ENCODE measurements around the gene YES1. TPM values are rescaled to one million over a fixed set of nuclear protein-coding genes. Genes with fewer than 3 reads are reported as not detected.
"Not testable (repeated sequence)": the region's sequence is repeated elsewhere in the genome, so short reads cannot be mapped to it uniquely, and the experiment has no call there.

Gene YES1
- polyA plus RNA-seq, 1 experiment: 11.3 TPM

DNA sequence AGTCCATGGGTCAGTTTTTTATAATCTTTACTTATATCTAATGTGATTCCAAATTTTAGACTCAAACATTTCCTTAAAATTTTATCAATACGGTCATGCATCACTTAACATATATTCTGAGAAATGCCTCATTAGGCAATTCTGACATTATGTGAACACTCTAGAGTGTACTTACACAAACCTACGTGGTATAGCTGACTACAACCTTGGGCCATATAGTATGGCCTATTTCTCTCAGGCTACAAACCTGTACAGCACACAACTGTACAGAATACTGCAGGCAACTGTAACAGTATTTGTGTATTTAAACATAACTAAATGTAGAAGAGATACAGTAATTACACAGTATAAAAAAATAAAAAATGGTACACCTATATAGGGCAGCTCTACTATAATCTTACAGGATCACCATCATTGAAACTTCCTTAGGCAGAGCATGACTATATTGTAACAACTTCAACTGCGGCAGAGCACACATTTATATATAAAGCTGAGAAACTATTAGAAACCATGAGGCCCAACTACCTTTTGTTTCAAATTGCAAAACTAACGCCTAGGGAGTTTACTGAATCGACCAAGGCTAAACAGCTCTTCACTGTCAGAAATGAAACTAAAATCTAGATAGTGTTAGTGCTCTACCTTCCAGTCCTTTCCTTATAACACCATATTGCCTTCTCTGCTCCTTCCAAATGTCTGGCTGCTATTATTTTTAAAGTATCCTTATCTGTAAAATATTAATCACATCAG is 6.9 kb downstream of the YES1 start:
- CTCF ChIA-PET: no interaction called here
- H3K4me3 ChIP-seq (ENCODE audit: low read depth, low read length): no peak overlapping the region
- H3K27me3 ChIP-seq (ENCODE audit: control insufficient read depth, insufficient read depth, low read length): no peaks in the 10 kb centered on the region
- no peaks in the 10 kb centered on the region for H3K36me3 ChIP-seq (ENCODE audit: control insufficient read depth, insufficient read depth, low read length)
- TF ChIP-seq CTCF (IDR thresholded peaks at IDR 0.05; ENCODE audit: insufficient read depth, low read depth, low read length): no peak
- no peak for DNase-seq (ENCODE audit: low read depth)
- POLR2A ChIA-PET: no interaction called here

GRCh38 chr18:801137-801536 is 10.9 kb downstream of the YES1 start:
- H3K4me3 ChIP-seq (ENCODE audit: low read depth, low read length): no peak overlapping the region
- TF ChIP-seq CTCF (IDR thresholded peaks at IDR 0.05; ENCODE audit: insufficient read depth, low read depth, low read length): no peak
- no peak for DNase-seq (ENCODE audit: low read depth)
- POLR2A ChIA-PET: no interaction called here
- CTCF ChIA-PET: interaction anchor here (1.6 kb wide), 1 partner anchor 10 kb away, joined by 5 read pairs; no protein-coding TSS in a partner anchor
- H3K27me3 ChIP-seq (ENCODE audit: control insufficient read depth, insufficient read depth, low read length): no peaks in the 10 kb centered on the region
- no peaks in the 10 kb centered on the region for H3K36me3 ChIP-seq (ENCODE audit: control insufficient read depth, insufficient read depth, low read length)

DNA sequence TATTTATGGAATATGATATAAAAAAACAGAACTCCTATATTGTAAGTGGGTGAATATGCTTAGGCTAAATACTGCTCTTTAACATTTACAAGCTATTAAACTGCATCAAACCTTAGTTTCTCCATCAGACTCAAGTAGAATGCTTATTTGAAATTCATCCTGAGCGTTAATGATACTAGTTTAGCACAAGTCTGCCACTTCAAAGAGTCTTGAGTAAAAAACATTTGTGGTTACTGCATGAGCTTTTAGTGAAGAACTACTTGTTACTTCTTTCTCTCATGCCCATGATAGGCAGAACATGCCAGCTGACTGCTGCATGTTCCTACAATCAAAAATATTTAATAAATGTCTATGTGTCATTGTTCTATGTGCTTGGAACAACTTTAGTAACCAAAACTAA is 12.1 kb downstream of the YES1 start:
- ChIA-PET CTCF (interaction anchor here (0.7 to 1.6 kb wide), 2 partner anchors 8 to 9 kb away, joined by 3 to 5 read pairs; no protein-coding TSS in a partner anchor), POLR2A (no interaction called here)
- Histone ChIP-seq H3K36me3 (ENCODE audit: control insufficient read depth, insufficient read depth, low read length) (no peaks in the 10 kb centered on the region), H3K27me3 (ENCODE audit: control insufficient read depth, insufficient read depth, low read length) (no peaks in the 10 kb centered on the region), H3K4me3 (ENCODE audit: low read depth, low read length) (no peak overlapping the region)
- no peak for TF ChIP-seq CTCF (IDR thresholded peaks at IDR 0.05; ENCODE audit: insufficient read depth, low read depth, low read length)
- DNase-seq (ENCODE audit: low read depth): no peak

GRCh38 chr18:795383-795782 is 16.7 kb downstream of the YES1 start:
- DNase-seq (ENCODE audit: low read depth); H3K4me3 ChIP-seq (ENCODE audit: low read depth, low read length); CTCF ChIA-PET; H3K27me3 ChIP-seq (ENCODE audit: control insufficient read depth, insufficient read depth, low read length); POLR2A ChIA-PET; H3K36me3 ChIP-seq (ENCODE audit: control insufficient read depth, insufficient read depth, low read length): not testable (repeated sequence)

DNA sequence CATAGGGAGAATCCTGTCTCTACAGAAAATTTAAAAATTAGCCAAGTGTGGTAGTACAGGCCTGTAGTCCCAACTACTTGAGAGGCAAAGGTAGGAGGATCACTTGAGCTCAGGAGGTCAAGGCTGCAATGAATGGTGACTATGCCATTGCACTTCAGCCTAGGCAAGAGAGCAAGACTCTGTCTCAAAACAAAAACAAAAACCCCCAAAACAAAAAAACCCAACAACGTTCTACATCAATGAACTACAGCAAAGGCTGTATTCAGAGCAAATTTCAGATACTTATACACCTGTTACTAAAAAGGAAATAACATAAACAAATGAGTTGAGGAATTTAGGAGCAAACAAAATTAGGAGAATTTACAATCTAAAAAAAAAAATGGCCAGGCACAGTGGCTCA is 22.6 kb downstream of the YES1 start:
- H3K27me3 ChIP-seq (ENCODE audit: control insufficient read depth, insufficient read depth, low read length): no peaks in the 10 kb centered on the region
- DNase-seq (ENCODE audit: low read depth): no peak
- H3K4me3 ChIP-seq (ENCODE audit: low read depth, low read length): no peak overlapping the region
- no peak for TF ChIP-seq CTCF (IDR thresholded peaks at IDR 0.05; ENCODE audit: insufficient read depth, low read depth, low read length)
- H3K36me3 ChIP-seq (ENCODE audit: control insufficient read depth, insufficient read depth, low read length): no peaks in the 10 kb centered on the region
- POLR2A ChIA-PET: no interaction called here
- CTCF ChIA-PET: no interaction called here

- CTCF ChIA-PET: interaction anchor here (1.2 kb wide), 1 partner anchor 54 kb away, joined by 3 read pairs; no protein-coding TSS in a partner anchor
- no peaks in the 10 kb centered on the region for H3K36me3 ChIP-seq (ENCODE audit: control insufficient read depth, insufficient read depth, low read length)
- no peak overlapping the region for H3K4me3 ChIP-seq (ENCODE audit: low read depth, low read length)
- no peaks in the 10 kb centered on the region for H3K27me3 ChIP-seq (ENCODE audit: control insufficient read depth, insufficient read depth, low read length)
- no peak for TF ChIP-seq CTCF (IDR thresholded peaks at IDR 0.05; ENCODE audit: insufficient read depth, low read depth, low read length)
- DNase-seq (ENCODE audit: low read depth): no peak
- POLR2A ChIA-PET: no interaction called here
Measured at GRCh38 chr18:785242-785641, 26.8 kb downstream of the YES1 start.

Measured in BJ (cell line).